NCI-H1930 (cell line): ENCODE results near the gene GATA5.
"Not testable (repeated sequence)": the region's sequence is repeated elsewhere in the genome, so short reads cannot be mapped to it uniquely, and the experiment has no call there.

Experiments used
- DNase-seq, 2 experiments: peaks; one replicate each; lab custom pipeline; 2025; lab: John Stamatoyannopoulos, UW

Gene GATA5

DNA sequence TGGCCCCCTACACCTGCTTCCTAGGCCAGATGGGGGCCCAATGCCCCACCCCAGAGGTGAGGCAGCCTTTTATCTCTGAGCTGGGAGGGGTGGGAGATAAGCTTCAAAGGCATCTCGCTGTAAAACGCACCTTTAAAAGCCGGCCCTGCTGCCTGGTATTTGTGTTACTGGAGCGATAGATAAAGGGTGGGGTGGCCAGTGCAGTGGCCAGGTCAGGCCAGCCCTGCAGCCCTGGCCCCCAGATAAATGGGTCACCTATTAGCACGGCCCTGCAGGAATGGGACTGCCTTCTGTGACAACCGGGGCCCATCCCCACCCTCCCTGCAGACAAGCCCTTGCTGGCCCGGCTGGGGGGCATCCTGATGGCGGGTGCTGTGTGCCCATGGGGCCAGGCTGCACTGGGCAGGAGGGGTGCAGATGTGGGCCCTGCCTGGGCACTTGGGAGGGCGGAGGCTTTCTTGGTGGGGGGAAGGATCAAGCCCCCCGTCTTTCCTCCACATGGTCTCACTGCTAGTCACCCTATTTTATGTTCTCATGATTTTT is 45.4 kb downstream of the GATA5 start:
- DNase-seq = no peak

DNA sequence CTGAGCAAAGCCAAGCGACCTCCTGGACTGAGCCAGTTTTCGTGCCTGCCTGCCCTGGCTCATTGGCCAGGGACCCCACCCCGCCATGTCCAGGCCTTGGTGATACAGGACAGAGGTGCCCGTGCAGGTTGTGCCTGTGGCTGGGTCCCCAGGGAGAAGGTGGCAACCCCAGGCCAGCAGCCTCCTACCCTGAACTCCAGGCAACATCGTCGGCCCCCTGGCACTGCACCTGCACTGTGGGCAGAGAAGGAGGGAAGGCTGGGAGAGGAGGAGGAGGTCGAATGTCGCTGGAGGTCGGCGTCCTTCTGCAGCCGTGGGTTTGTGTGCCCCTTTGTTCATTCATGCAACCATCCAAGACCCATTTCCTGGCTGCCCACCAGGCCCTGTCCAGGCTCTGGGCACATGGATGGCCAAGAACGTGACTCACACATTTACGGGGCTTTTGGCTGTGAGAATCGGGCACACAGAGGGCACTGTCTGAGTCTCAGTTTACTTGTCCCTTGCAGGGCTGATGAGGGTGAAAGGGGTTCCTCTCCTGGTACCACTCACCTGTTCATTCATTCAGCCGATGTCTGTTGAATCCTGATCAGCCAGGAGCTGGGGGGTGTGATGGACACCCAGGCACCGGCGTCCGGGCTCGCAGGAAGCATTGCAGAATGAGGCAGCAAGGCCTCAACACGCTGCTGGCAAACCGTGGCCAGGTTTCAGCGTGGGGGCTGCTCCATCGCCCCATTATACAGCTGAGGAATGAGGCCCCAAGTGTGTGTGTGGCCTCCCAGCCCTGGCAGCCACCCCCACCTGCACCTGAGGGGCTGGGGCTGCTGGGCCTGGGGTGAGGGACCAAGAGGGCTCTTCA is 46.1 kb downstream of the GATA5 start:
- DNase-seq = no peak

DNA sequence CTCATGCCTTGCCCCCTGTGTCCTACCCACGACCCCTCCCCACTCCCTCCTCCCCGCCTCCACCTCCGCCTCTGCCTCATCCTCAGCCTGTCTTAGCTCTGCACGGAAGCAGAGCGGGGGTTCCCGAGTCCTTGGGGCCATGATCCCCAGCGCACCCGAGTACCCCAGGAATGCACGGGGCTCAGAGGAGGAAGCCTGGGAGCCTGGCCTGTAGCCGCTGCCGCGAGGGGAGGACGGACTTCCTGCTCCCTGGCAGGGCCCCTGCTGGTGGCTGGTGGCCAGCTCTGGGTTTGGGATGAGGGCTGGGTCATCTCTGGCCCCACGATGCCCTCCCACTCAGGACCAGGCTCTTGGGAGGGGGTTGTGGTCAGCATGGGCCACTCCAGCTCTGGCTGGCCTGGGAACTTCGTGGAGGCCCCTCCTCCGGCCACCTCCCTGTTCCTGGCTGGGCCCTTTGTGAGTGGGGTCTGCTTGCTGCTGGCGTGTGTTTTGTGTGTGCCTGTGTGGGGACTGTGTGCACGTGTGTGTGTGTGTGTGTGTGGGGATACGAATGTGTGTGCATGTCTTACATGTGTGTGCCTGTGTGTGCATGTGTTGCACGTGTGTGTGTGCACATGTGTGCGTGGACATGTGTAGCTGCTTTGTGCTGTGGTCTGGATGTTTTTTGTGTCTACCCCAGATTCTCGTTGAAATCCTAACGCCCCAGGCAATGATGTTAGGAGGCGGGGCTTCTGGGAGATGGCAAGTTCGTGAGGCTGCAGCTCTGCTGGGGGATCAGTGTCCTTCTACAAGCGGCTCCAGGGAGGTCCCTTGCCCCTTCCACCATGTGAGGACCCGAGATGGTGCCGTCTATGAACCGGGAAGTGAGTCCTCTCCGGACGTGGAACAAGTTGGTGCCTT is 47.1 kb downstream of the GATA5 start:
- no peak for DNase-seq

DNA sequence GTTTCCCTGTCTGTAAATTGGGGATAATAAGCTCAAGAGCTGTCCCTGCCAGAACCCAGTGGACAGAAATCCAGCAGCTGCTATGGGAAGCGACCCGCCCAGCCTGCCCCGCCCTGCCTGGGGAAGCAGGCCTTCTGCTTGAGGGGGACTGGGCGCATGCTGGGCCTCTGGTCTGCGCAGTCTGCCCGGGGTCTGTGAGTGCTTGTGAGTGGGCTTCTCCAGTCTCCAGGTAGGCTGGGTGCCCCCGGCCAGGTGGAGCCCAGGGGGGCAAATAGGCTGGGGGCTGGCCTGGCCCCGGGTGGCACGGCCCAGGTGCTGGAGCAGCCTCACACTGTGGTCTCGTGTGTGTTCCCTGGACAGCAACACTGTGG is 47.8 kb downstream of the GATA5 start:
- no peak for DNase-seq

DNA sequence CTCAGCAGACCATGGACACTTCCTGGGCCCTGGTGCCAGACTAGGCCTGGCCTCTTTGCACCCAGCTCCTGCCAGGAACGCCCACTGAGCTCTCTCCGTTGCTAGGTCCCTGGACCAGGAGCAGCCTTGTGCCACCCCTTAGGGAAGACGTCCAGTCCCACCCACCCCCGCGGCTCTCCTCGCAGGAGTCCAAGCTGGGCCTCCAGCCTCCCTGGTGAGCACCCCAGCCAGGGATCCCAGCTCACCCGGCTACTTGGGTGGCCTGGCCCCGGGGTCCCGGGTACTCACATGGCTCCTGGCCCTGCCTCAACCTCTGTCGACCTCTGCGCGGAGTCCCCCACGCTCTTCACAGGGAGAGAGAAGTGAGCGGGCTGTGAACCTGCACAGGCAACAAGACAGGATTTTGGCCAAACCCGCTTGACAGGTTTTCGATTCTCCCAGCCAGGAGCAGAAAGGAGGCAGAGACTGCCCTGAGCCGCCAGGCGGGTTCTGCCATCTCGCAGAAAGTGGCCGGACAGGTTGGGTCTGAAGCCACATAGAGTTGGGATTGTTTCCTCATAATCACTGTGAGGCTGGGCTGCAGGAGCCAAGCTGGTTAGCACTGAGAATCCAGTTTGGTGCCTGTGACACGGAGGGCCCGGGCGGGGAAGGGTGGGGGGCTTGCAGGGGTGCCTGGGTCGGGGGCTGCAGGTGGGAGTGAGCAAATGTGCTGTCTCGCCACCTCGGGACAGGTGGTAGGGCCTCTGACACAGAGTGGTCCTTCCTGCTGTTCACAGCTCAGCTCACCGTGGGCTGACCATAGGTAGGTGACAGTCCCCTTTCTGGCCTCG is 48.4 kb downstream of the GATA5 start, which contains the start of gene RBBP8NL:
Gene RBBP8NL (minus strand): TSS at position 368 of the 830 bp plus-strand sequence. CDS start 7,892 bp downstream, outside the sequence.
- no peak for DNase-seq

DNA sequence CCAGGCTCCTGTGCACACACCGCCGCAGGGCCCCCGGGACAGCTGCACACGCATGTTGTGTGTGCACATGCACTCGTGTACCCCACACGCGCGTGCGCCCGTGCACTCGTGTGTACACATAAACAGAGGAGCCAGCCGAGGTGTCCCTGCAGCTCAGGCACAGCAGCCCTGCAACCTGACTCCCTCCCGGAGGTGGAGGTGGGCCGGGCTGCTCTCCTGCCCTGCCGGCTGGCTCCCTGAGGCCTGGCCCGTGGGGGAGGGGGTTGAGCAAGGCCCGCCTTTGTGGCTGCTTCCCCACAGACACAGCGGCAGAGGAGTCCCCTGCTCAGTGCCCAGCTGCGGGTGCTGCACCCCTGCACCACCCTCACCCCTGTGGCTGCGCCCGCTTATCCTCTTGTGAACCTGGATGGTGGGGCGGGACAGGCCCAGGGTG is 49.1 kb downstream of the GATA5 start:
- no peak for DNase-seq

DNA sequence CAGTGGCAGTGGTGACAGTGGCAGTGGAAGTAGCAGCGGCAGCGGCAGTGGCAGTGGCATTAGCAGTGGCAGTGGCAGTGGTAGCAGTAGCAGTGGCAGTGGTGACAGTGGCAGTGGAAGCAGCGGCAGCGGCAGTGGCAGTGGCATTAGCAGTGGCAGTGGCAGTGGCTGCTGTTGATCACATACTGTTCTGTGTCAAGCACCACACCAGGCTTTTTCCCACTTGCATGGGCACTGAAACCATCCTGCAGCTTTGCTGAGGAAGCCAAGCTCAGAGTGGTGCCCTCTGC is 49.8 kb downstream of the GATA5 start:
- DNase-seq = not testable (repeated sequence)

DNA sequence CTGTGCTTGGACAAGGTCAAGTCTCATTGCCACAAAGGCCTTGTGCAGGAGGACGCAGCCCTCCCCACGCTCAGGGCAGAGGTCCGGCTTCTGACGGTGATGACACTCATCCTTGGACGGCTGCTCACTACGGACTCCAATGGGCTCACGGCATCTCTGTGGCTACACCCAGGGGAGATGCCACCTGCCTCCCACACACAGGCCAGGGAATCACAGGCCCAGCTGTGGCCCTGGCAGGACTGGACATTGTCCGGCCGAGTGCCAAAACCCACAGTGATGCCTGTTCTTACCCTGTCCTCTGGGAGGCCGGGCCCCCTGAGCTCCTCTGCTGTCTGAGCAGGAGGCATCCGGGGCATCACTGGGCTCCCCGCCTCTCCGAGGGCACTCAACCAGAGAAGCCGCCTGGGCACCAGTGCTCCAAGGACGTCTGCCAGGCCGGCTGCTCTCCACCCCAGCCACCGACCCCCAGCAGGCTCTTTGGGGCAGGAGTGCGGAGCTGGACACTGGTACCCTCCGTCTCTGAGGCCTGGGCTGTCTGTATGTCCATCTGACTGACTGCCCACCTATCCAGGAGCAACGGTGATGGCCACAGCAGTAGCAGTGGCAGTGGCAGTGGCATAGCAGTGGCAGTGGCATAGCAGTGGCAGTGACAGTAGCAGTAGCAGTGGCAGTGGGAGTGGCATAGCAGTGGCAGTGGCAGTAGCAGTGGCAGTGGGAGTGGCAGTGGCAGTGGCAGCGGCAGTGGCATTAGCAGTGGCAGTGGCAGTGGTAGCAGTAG is 50.3 kb downstream of the GATA5 start:
- no peak for DNase-seq

DNA sequence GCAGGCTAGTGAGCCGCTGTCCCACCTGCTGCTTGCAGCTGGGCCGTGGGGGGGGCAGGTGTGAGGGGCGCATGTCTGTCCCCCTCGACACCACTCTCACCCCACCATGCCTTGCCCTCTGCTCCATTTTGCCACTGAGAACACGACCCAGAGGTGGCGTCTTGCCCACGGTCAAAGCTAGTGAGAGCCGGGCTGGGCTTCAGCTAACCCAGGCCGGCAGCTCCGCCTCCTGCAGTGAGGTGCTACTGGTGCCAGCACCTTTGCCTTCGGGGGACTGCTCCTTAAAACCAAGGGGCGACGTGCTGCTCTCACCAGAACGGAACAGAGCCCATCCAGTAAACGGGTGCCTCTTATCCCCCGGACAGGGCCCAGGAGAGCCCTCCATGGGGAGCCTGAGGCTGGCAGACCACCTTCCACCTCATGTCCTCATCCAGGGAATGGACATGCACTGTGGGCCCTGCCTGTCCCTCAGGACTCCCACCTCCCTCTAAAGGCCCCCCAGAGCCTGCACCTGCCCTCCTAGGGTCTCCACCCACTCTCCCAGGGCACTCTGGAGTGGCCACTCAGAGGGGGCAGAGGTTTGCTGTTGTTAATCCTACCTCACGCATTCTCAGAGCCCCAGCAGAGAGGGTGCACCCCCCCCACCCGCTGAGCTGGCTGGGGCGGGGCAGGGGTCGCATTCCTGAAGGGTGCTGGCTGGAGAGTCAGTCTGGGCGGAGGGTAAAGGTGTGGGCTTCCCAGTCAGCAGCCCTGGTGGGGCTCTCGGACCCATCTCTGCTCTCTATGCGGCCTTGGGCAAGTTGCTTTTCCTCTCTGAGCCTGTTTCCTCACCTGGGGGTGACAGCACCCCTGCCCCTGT is 51.3 kb downstream of the GATA5 start:
- no peak for DNase-seq

DNA sequence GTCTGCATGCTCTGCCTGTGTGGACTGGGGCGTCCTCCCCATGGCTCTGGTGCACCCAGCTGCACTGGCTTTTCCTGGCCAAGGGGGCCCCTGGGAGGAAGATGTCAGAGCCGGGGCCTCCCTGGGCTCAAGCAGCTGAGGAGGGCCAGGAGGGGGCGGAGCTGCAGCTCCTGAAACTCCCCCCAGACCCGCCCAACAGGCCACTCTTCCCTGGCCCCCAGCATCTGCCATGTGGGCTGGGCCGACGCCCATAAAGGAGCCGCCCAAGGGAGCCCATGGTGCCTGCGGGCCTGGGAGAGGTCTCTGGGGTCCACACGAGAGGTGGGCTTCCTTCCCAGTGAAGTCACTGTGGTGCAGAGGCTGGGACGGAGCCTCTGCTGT is 52.5 kb downstream of the GATA5 start:
- DNase-seq = no peak

DNA sequence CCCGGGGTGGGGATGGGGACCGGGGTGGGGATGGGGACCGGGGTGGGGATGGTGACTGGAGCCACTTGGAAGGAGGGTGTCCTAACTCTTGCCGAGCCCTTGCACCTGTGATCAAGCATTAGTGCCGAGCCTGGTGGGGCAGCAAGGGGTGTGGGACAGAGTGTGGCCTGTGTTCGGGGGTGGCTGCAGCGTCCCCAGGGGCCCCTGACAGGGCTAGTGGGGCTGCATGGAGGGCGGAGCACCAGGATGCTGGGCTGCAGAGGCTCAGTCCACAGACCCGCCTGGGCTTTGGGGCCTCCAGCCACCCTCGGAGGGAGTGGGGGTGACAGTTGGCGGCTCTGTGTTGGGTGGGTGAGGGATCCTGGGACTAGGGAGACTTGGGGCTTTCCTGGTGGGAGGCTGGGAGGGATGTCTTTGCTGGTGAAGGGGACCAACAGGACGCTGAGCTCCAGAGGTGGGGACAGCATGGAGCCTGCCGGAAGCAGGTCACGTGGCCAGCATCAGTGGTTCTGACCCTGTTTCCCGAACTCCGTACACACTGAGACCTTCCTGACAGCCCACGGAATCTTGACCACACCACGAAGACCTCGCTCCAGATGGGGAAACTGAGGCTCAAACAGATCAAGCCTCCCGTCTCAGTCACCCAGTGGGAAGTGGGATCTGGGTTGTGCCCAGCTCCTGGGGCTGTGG is 53.0 kb downstream of the GATA5 start:
- DNase-seq = no peak

DNA sequence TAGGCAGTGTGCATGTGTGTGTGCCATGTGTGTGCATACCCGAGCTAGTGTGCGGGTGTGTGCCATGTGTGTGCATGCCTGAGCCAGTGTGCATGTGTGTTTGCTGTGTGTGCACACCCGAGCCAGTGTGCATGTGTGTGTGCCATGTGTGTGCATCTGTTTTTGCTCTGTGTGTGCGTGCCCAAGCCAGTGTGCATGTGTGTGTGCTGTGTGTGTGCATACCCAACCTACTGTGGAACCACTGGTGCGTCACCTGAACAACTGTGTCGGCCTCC is 54.1 kb downstream of the GATA5 start:
- no peak for DNase-seq

DNA sequence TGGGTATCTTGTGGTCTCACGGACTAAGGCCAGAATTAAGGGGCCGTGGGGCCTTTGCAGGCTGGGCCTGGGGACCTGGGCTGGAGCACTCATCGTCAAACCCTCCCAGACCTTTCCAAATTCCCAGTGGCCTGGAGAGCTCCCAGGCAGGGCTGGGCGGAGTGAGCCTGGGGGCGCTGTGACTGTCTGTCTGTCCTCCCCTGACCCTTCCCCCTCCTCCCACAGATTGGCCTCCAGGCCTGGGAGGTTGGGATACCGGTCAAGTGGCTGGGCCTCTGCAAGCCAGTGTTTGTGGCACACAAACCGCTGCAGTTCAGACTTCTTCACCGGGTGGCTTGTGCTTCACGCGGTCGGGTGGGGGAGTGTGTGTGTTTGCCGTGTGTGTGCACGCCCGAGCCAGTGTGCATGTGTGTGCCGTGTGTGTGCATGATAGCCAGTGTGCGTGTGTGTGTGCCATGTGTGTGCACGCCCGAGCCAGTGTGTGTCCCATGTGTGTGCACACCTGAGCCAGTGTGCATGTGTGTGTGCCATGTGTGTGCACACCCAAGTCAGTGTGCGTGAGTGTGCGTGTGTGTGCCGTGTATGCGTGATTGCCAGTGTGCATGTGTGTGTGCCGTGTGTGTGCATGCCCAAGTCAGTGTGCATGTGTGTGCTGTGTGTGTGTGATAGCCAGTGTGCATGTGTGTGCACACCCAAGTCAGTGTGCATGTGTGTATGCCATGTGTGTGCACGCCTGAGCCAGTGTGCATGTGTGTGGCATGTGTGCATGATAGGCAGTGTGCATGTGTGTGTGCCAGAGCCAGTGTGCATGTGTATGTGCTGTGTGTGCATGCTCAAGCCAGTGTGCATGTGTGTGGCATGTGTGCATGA is 54.7 kb downstream of the GATA5 start:
- no peak for DNase-seq

DNA sequence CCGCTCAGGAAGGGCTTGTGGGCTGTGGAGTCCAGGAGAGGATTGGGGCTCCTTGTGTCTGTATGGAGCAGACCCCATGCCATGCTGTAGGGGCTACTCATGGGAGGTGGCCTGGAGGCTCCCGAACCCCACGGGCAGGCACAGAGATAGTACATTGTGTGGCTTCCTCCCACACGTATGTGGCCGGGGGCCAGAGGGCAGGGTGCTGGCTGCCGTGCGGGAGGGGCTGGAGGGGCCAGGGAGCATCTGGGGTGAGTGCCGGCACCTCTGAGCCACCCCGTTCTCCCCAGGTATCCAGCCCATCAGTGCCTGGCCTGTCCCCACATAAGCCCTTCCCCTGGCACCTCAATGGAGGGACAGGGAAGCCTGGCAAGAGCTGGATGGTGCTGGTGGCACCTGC is 56.0 kb downstream of the GATA5 start:
- DNase-seq = no peak

DNA sequence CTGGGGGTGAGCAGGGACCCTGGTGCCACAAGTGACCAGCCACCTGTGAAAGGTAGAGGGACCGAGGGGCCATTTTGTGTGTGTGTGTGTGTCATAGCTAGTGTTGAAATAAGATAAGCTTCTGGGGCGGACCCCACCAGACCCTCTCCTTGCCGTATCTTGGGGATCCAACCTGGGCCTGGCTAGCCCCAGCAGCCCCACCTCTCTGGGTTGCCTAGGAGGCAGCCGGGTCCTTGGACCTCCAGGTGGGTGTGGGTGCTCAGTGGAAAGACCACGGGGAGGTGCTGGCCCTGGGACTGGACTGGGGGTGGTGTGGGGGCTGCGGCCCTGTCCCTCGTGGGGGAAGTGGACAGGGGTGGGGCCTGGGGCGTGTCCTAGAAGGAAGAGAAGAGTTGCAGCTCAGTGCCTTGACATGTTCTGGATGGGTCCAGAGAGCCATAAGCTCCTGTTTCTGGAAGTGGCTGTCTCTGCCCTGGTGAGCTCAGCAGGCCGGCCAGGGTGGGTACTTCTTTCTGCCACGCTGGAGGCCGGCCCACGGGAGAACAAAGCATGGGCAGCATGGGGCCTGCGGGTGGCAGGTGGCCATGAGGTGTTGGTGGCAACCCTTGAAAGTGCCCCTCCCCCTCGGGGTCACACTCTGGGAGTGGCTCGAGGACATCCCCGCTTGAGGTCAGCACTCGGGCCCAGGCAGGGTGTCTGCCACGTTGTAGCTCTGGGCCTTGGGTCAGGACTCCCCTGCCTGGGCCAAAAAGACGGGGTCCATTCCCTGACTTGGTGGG is 56.9 kb downstream of the GATA5 start:
- DNase-seq = no peak

DNA sequence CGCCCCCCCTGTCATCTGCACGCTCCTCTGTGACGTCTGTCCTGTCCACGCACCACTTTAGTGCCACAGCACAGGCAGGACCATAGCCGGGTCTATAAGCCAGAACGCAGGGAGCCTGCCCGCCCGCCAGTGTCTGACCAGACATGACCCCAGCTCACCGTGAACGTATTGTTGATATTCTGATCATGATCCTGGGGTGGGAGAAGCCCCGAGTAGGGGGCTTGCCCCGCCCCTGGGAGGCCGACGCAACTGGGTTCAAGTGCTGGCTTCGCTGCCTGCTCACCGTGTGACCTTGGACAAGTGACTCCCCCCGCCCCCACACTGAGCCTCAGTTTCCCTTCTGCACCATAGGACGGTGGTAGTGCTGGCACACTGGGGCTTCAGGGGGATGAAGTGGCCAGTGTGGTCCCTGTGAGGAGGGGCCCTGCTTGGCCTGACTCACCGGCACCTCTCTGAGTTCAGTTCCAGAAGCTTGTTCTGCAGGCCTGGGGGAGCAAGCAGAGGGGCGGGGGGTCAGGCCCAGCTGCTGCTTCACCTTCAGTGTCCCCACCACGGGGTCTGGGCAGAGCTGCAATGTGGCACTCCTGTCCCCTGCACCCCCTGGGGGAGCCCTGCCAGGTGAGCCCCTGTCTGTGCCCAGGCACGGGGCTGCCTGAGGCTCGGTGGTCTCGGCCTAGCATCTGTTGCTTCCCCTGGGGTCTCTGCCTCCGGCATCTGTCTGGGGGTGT is 57.6 kb downstream of the GATA5 start:
- DNase-seq = no peak
